Neuron (in vitro differentiated cells): ENCODE results near the gene CHKA.

Source experiments
- H2AFZ ChIP-seq: one replicate; pipeline ENCODE4 v1.6.1; 2013; ENCODE audit warnings: low read depth, mild to moderate bottlenecking, inconsistent platforms, low read length, moderate library complexity
- H3K27me3 ChIP-seq: one replicate; pipeline ENCODE4 v1.6.1; 2013; ENCODE audit warnings: low read length; ENCODE audit not compliant: insufficient read depth
- H3K36me3 ChIP-seq: one replicate; pipeline ENCODE4 v1.6.1; 2013; ENCODE audit warnings: low read length; ENCODE audit not compliant: insufficient read depth
- H3K4me1 ChIP-seq: one replicate; pipeline ENCODE4 v1.6.1; 2013; ENCODE audit warnings: low read length; ENCODE audit not compliant: insufficient read depth
- H3K4me3 ChIP-seq: 2 replicates; pipeline ENCODE4 v1.5.1; 2013; ENCODE audit warnings: mild to moderate bottlenecking, low read length, moderate library complexity
- H3K9me3 ChIP-seq: one replicate; pipeline ENCODE4 v1.6.1; 2013; ENCODE audit warnings: low read length

Gene CHKA

DNA sequence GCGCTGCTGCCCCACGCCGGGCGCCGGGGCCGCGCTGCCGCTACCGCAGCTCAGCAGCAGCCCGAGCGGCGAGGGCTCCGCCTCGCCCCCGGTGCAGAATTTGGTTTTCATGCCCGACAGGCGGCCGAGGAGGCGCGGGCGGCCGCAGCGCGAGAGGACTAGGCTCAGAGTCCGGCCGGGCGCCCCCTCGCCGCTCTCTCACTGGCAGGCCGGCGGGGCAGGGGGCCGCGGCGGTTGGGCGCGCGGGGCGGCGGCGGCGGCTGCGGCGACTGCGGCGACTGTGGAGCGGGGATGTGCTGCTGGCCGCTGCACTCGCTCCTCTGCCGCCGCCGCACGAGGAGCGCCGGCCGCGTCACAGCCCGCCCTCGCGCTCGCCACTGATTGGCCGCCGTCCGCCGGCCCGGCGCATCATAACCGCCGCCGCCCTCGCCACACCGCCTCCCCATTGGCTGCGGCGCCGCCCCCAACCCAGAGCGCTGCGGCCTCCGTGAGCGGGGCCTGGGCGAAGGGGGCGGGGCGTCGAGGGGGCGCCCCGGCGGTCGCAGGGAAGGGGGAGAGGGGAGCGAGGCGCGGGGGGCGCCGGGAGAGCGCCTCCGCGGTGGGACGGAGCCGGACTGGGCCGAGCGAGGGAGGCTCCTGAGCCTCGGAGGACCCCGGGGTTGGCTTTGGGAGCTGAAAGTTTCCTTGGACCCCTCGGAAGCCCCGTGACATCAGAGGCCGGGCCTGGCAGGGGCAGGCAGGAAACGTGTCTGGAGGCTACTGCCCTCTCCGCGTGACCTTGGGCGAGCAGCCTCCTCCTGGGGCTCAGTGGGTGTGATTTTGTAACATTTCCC is at the start of gene CHKA:
Gene CHKA (minus strand): TSS at position 322 of the 833 bp plus-strand sequence. CDS start 211 bp downstream, at position 111.
- H3K4me3 ChIP-seq = peak within 1 kb of the TSS; percentile 93
- H3K4me1 ChIP-seq = peaks cover 21% of the 10 kb centered on the region
- H2AFZ ChIP-seq = peak within 1 kb of the TSS; percentile 95

DNA sequence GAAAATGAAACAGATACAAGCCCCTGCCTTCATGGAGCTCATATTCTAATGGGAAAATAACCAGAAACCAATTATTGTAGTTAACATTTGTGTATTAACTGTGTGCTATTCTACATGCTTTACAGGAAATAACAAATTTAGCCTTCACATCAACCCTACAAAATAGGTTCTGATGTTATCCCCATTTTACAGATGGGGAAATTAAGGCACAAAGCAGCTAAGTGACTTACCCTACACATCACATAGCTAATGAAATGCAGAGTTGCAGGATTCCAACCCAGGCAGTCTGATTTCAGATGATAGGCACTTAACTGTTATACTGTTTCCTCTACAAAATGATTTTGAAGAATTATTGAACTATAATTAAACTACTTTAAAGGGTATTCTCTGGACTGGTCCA is 48.3 kb upstream of the CHKA start:
- H3K36me3 ChIP-seq = peaks cover 85% of the 10 kb centered on the region
- no peak overlapping the region for H3K4me3 ChIP-seq
- no peak overlapping the region for H2AFZ ChIP-seq
- no peaks in the 10 kb centered on the region for H3K4me1 ChIP-seq
- no peaks in the 10 kb centered on the region for H3K9me3 ChIP-seq
- no peaks in the 10 kb centered on the region for H3K27me3 ChIP-seq

More for the DNA sequence above, at the start of gene CHKA:
- Histone ChIP-seq H3K9me3 (no peaks in the 10 kb centered on the region), H3K27me3 (no peaks in the 10 kb centered on the region), H3K36me3 (no peaks in the 10 kb centered on the region)

DNA sequence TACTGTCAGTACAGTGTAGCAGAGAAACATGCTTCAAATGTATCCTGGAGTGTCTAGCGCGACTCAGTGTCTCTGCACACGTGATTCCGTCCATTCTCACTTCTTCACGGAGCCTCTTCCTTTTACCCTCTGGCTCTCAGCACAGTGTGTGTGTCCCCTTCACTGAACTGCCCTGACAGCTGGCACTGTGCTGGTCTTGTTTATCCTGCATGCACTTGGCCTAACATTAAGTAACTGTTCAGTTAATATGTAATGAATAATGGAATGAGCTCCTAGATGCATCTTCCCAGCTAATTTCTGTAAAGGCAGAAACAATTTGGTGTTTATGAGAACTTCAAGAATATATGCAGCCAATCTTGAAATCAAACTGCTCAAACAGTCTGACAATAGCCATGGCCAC is 47.5 kb upstream of the CHKA start:
- Histone ChIP-seq H3K27me3 (no peaks in the 10 kb centered on the region), H3K4me1 (no peaks in the 10 kb centered on the region), H3K36me3 (peaks cover 85% of the 10 kb centered on the region), H3K9me3 (no peaks in the 10 kb centered on the region), H2AFZ (no peak overlapping the region), H3K4me3 (no peak overlapping the region)

DNA sequence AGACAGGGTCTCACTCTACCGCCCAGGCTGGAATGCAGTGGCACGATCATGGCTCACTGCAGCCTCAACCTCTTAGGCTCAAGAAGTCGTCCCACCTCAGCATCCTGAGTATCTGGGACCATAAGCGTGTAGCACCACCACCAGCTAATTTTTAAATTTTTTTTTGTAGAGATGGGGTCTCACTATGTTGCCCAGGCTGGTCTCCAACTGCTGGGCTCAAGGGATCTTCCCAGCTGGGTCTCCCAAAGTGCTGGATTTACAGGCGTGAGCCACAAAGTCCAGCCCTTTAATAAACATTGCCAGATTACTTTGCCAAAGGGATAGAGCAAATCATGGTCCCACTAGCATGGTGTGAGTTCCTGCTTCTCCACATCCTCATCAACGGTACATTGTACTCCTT is 46.3 kb upstream of the CHKA start:
- Histone ChIP-seq H3K27me3 (no peaks in the 10 kb centered on the region), H3K9me3 (no peaks in the 10 kb centered on the region), H3K4me3 (no peak overlapping the region), H3K36me3 (peaks cover 79% of the 10 kb centered on the region), H2AFZ (no peak overlapping the region), H3K4me1 (no peaks in the 10 kb centered on the region)

DNA sequence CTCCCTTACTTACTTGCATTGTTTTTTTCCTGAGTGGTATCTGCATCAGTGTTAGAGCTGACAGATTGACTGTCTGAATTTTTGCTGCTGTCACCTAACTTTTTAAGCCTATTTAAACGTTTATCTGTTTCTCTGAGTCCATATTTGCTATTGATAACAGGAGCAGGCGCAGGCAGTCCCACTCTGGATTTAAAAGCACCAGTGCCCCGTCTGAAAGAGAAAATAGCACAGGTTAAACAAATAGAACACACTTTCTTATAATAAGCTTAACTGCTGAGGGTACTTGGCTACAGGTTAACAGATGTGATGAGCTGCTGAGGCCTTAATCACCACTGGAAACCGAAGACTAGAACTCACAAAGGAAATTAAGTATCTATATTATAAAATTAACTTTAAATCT is 45.8 kb upstream of the CHKA start:
- Histone ChIP-seq H3K4me1 (no peaks in the 10 kb centered on the region), H3K4me3 (no peak overlapping the region), H3K36me3 (peaks cover 74% of the 10 kb centered on the region), H2AFZ (no peak overlapping the region), H3K27me3 (no peaks in the 10 kb centered on the region), H3K9me3 (no peaks in the 10 kb centered on the region)

DNA sequence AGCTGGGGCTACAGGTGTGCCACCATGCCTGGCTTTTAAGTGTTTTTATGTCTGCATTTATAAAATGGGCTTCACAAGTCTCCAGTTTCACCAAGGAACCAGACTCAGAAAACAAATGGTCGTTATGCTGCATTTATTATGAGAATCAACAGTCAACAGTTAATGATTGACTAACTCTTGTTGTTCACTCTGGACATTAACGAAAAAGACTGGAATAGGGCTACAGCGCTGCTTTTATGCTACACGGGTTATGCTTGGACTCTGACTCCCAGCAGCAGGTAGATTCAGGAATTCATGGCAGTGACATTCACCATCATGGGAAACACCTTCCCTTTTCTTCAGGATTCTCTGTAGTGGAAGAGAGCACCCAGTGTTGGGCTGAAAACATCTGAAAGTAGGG is 44.4 kb upstream of the CHKA start:
- Histone ChIP-seq H3K27me3 (no peaks in the 10 kb centered on the region), H3K9me3 (no peaks in the 10 kb centered on the region), H3K36me3 (peaks cover 64% of the 10 kb centered on the region), H3K4me3 (no peak overlapping the region), H2AFZ (no peak overlapping the region), H3K4me1 (peaks cover 6% of the 10 kb centered on the region)

DNA sequence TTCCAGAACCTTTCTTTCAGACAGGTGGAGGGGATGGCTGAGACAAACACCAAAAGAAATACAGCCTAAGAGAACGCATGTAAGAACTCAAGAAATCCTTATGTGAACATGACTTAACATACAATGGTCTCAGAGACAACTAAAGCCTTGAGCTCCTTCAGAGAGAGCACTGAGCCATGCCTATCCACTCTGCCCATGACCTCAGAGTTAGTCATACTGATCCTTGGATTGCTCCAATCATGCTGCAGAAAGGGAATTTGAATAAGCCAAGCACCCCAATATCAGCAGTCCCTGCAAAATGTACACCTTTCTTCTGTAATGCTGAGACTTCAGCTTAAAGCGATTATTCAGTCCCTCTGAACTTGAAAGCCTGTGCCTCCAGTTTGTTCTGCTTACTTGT is 43.2 kb upstream of the CHKA start:
- Histone ChIP-seq H3K4me3 (no peak overlapping the region), H3K4me1 (peaks cover 17% of the 10 kb centered on the region), H3K27me3 (no peaks in the 10 kb centered on the region), H2AFZ (no peak overlapping the region), H3K9me3 (no peaks in the 10 kb centered on the region), H3K36me3 (peaks cover 52% of the 10 kb centered on the region)

DNA sequence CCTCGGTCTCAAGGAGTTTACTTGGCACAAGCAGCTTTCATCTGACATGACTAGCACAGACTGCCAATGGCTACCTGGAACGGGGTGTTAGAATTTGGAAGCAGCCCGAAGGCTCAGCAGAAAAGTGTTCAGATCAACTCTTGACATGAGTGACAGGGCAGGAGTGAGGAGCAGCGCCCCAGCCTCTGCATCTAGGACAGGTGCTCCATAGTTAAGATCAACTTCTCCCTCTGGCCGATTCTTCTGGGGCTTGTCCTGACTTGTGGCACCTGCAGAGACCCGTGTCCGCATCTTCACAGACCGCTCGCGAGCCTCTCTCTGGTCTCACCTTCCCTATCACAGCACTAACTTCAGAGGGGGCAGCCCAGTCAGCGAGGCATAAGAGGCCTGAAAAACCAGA is 42.5 kb upstream of the CHKA start:
- H3K36me3 ChIP-seq = peaks cover 45% of the 10 kb centered on the region

DNA sequence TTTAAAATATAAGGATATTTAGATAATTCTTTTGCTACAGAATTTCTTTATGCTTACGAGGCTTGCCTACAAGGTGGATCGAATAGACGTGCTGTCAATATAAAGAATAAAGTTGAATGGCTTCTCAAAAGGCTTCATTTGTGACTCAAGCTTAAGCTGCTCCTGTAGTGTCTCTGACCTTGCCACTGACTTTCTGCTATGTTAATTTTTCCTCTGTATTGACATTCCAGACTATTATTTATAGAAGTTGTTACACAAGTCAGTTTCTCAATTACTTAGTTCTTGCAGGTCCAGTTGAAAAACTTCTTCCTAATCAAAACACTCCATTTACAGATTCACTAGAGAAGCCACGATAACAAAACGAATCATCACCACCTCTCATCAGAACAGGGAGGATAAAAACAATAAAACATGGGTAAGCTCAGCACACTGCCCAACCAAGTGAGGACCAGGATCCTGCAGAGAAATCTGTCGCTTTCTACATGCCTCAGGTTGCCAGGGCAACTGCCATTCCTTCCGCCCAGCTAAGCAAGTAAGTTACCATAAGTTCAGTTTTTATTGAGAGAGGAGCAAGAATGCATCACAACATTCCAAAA is 39.0 kb upstream of the CHKA start:
- Histone ChIP-seq H2AFZ (no peak overlapping the region), H3K36me3 (peaks cover 40% of the 10 kb centered on the region), H3K27me3 (no peaks in the 10 kb centered on the region), H3K4me3 (no peak overlapping the region), H3K4me1 (peaks cover 24% of the 10 kb centered on the region), H3K9me3 (no peaks in the 10 kb centered on the region)

More for the DNA sequence above, 42.5 kb upstream of the CHKA start:
- no peaks in the 10 kb centered on the region for H3K27me3 ChIP-seq
- no peak overlapping the region for H3K4me3 ChIP-seq
- peaks cover 24% of the 10 kb centered on the region for H3K4me1 ChIP-seq
- no peak overlapping the region for H2AFZ ChIP-seq
- H3K9me3 ChIP-seq = no peaks in the 10 kb centered on the region

DNA sequence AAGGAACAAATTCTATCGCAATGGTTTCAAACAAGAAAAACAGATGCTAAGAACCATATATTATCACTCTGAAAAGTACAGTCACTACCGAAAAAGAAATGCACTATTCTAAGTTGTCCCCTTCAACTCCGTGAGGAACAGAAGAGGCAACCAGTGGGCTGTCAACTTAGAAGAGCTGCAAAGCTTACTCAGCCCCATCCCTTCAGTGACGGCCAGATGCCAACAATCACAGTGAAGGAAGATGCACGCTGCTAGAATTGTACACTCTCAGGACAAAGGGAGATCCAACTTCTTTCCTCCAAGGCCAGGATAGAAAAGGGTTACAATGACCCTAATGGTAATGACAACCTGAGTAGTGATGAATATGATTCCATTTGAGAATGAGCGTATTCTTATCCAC is 38.5 kb upstream of the CHKA start:
- Histone ChIP-seq H3K27me3 (no peaks in the 10 kb centered on the region), H3K4me3 (no peak overlapping the region), H2AFZ (no peak overlapping the region), H3K36me3 (peaks cover 37% of the 10 kb centered on the region), H3K4me1 (peaks cover 24% of the 10 kb centered on the region), H3K9me3 (no peaks in the 10 kb centered on the region)

DNA sequence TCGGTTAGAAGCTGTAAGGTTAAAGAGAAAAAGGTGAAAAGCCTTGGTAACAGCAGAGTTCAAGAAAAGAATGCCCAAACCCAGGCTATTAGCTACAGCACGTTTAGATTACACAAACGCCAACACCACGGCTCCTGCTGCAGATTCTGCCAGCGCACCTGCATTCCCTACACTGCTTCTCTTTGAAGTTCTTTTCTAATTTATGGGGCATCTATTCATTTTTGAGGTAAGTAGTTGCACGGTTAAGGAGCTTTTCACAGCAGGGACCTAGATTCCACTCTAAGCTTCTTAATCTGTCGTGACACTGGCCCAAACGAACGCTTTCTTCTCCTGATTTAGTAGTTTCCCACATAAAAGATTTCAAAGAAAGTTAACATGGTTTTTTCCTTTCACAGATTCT is 38.0 kb upstream of the CHKA start:
- H2AFZ ChIP-seq = no peak overlapping the region
- H3K4me1 ChIP-seq = peaks cover 24% of the 10 kb centered on the region
- no peaks in the 10 kb centered on the region for H3K9me3 ChIP-seq
- no peak overlapping the region for H3K4me3 ChIP-seq
- no peaks in the 10 kb centered on the region for H3K27me3 ChIP-seq
- peaks cover 32% of the 10 kb centered on the region for H3K36me3 ChIP-seq

DNA sequence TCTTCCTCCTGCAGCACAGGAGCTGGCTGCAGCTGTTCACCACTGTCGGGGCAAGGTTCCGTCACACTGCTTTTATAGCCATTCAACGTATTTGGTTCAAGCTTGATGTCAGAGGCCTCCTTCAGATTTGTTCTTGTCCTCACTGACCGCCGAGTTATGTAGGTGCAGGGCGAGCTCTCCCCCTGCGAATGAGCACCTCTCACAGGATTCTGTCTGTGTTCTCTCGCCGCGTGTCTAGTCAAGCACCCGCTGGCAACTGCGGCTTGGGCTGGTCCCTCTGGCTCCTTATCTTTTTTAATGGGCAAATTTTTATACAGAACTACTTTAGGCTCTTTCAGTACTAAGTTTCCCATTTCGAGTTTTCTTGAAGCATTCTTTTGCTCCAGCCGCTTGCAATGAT is 37.4 kb upstream of the CHKA start:
- Histone ChIP-seq H3K36me3 (peaks cover 26% of the 10 kb centered on the region), H3K4me1 (peaks cover 24% of the 10 kb centered on the region), H2AFZ (no peak overlapping the region), H3K27me3 (no peaks in the 10 kb centered on the region), H3K9me3 (no peaks in the 10 kb centered on the region), H3K4me3 (no peak overlapping the region)

DNA sequence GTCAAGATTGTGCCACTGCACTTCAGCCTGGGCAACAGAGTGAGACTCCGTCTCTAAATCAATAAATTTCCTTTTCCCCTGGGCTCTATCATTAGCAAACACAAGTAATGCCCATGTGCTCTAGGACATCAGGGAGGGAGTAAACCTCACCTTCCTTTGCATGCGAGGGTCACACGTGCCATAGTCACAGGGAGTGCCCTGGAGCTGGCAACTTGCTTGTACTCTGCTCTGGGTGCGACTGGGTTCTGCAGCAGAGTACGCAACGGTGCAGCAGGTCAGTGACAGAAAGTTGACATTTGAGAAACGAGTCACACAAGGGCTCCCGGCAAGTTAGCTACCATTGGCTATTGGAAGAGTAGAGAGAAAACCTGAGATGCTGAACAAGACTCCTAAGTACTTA is 32.6 kb upstream of the CHKA start:
- Histone ChIP-seq H3K27me3 (no peaks in the 10 kb centered on the region), H3K4me3 (no peak overlapping the region), H2AFZ (no peak overlapping the region), H3K36me3 (peaks cover 18% of the 10 kb centered on the region), H3K9me3 (no peaks in the 10 kb centered on the region), H3K4me1 (no peaks in the 10 kb centered on the region)
